ENCODE data around the gene COL6A5.
"Not testable (repeated sequence)": the region's sequence is repeated elsewhere in the genome, so short reads cannot be mapped to it uniquely, and the experiment has no call there.

COL6A5 gene

DNA sequence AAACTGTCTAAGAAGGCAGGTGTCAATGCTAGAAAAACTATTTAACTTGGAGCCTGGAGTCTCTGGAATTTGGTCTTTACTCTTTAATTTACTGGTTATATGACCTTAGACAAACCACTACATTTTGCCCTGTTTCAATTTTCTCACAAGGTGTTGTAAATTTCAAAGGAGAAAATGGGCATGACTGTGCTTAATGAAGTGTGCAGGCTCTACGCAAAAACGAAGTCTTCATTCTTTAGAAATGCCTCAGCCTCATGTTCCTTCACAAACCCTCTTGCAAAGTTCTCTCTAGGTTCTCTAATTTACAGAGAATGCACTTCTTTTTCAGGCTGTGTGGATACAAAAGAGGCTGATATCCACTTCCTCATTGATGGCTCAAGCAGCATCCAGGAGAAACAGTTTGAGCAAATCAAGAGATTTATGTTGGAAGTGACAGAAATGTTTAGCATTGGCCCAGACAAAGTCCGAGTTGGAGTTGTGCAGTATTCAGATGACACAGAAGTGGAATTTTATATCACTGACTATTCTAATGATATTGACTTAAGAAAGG, 39.1 kb downstream of the COL6A5 start:
- no peak for DNase-seq (ENCODE audit: low read depth in 2 of 2)

DNA sequence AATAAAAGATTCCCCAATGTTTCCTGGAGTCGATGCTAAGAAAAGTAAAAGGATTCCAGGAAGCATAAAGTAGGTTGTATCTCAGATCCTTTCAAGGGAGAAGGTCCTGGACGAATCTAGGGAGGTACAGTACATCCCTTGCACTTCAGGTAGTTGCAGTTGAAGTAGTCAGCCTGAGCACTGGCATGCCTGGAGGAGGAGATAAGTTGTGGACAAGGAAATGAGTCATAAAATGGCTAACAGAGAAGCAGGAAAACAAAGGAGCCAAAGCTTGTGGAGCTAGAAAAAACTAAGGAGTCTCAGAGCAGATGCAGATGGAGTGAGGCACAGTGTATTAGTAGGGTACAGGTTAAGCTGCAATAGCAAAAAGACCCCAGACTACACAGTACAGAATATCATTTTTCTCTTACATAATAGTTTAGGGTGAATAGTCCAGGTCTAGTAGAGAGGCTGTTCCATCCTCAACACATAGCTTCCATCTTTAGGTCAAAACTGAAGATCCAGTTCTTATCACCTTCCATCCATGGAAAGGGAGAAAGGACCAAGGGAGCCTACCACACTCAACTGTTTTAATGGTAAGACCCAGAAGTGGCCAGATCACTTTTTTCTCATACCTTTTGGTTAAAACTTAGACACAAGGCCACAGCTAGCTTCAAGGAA, 41.3 kb downstream of the COL6A5 start:
- no peak for DNase-seq (ENCODE audit: low read depth in 2 of 2)

DNA sequence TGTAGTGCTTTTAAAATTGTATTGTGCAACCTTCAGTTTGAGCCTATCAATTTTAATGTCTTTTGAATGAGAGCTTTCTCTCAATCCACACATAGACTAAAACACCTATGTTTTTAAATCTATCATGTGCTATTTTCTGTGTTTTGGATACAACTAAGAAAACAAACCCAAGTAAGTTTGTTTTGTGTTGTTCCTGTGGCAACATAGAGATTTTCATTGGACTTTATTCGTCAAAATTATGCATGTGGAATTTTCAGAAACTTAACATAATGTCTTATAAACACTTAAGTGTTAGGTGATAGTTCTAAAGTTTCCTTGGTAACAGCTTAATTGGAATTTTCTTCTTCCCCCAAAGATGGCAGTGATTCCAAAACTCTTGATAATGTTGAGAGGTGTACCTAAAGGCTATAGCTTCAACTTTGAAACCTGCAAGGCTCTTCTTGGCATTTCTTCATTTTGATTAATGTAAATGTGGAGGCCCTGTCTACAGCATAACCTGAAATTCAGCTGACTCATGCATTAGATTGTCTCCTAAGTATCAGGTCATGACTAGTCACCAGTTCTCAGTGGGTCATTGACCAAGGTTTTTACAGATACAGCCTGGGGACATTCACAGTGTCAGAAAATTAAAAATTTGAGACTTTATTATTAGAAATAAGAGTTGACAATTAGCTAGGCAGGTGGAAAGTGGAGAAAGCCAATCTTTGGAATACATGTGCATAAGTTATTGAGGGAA, 44.4 kb downstream of the COL6A5 start:
- DNase-seq (ENCODE audit: low read depth in 2 of 2): no peak

DNA sequence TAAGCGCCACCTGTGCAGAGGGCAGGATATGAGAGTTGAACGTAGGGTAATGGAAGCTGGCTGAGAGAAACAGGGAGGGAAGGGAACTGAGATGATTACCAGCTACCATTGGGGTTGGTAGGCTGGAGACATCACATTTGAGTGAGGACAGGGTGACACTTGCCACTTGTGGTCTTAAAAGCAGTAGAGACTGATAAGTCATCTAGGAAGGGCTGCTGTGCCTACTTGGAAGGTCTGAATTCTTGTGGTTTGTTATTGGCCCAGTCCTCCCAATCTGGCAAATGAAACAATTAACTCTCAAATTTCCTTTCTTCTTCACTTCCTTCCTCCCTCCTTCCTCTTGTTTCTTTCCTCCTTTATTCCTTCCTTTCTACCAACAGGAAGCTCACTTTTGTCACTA, 46.8 kb downstream of the COL6A5 start:
- no peak for DNase-seq (ENCODE audit: low read depth in 2 of 2)

GRCh38 chr3:130393594-130393993, 48.1 kb downstream of the COL6A5 start:
- no peak for DNase-seq (ENCODE audit: low read depth in 2 of 2)

- DNase-seq (ENCODE audit: low read depth in 2 of 2): no peak
Observed at GRCh38 chr3:130395331-130395730, 49.9 kb downstream of the COL6A5 start.

GRCh38 chr3:130395916-130396315, 50.4 kb downstream of the COL6A5 start:
- no peak for DNase-seq (ENCODE audit: low read depth in 2 of 2)

DNA sequence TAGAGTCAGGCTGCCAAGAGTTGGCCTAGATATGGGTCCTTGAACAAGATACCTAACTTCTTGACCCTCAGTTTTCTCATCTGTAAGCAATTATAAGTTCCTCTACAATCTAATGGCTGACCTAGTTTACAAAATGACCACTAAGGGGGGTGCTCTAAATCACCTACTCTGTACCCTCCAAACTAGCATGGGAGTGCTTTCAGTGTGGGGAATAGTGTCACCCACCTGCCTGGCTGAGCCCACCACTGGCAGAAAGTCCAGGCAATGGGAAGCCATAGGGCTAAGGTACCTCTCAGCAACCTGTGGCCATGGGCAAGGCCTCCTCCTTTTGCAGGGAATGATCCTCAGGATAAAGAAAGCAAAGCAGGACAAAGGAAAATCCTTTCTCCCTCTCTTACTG, 58.9 kb downstream of the COL6A5 start:
- DNase-seq (ENCODE audit: low read depth in 2 of 2): no peak

- no peak for DNase-seq (ENCODE audit: low read depth in 2 of 2)
Observed at GRCh38 chr3:130405956-130406355, 60.5 kb downstream of the COL6A5 start.

DNA sequence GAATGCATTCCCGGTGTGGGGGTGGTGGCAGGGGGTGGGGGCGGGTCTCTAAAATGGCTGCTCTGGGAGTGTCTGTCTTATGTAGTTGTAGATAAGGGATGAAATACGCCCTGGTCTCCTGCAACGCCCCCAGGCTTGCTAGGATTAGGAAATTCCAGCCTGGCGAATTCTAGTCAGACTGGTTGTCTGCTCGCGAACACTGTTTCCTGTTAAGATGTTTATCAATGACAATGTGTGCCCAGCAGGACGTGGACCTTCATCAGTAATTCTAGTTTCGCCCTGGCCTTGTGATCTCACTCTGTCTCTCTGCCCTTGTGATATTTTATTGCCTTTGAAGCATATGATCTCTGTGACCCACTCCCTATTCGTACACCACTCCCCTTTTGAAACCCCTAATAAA, 62.8 kb downstream of the COL6A5 start:
- not testable (repeated sequence) for DNase-seq (ENCODE audit: low read depth in 2 of 2)

DNA sequence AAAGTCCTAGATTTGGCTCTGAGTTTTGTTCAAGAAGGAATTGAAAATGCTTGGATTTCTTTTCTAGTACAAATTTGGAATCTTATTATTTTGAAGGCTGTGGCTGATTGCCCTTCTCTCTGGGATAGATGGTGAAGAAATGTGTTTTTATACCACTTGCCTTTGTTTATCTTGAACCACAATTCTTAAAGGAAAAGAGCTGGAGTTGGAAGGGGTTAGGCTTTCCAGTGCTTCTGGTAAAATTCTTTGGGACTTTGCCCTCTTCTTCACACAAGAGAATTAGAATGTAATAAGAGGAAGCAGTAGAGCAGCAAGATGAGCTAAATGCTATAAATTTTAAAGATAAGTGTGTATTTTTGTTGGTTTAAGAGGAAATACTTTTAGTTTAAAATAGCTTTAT, 65.8 kb downstream of the COL6A5 start:
- DNase-seq (ENCODE audit: low read depth in 2 of 2): no peak

GRCh38 chr3:130412991-130413560, 67.6 kb downstream of the COL6A5 start:
- no peak for DNase-seq (ENCODE audit: low read depth in 2 of 2)

DNA sequence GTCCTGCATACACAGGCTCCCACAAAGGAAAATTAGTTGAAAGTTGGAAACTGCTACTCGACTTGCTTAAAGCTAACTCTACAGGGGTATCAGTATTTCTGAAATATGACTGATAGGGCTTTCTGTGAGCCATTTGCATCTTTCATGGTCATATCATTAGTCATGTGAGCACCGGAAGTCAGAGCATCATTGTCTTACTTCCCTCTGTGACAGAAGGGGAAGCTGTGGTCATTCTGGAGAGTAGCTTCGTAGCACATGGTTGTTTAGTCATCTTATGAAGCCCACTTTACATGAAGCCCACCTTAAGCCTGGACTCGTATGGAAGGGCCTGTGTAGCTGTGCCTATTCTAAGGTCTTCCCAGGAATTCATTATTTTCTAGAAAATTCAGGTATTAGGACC, 69.0 kb downstream of the COL6A5 start:
- DNase-seq (ENCODE audit: low read depth in 2 of 2): no peak

DNA sequence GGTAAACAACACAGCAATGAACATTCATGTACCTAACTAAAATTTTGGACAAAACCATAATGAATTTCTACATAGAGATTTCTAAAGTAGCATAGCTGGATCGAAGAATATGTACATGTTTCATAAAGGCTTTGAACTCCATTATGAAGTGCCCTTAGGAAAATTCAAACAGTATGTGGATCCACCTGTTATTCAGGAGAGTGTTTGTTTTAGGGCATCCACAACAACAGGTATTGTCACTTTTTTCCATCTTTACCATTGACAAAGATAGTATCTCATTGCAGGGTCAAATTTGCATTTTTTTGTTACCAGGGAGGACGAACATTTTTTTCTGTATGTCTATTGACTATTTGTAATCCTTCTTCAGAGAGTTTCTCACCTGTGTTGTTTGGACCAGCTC, 75.0 kb downstream of the COL6A5 start:
- DNase-seq (ENCODE audit: low read depth in 2 of 2): no peak

- no peak for DNase-seq (ENCODE audit: low read depth in 2 of 2)
Observed at GRCh38 chr3:130423064-130423463, 77.6 kb downstream of the COL6A5 start.

DNA sequence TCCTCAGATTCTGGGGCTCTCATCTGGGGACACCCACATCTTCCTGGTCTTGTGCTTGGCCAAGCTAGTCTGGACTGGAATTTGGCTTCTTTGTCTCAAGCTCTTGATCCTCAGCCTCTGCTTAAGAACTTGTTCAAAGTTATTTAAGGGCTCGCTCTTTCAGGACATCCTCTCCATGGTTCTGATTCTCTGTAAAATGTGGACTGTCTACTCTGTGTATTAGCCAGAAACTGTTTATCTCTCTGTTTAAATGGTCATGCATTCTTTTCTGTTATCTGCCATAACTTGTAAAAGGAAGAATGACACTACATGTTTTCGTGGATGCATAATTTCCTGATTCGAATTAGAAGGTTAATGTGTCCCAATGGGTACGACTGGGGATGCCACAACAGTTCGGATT, 79.4 kb downstream of the COL6A5 start:
- no peak for DNase-seq (ENCODE audit: low read depth in 2 of 2)

DNA sequence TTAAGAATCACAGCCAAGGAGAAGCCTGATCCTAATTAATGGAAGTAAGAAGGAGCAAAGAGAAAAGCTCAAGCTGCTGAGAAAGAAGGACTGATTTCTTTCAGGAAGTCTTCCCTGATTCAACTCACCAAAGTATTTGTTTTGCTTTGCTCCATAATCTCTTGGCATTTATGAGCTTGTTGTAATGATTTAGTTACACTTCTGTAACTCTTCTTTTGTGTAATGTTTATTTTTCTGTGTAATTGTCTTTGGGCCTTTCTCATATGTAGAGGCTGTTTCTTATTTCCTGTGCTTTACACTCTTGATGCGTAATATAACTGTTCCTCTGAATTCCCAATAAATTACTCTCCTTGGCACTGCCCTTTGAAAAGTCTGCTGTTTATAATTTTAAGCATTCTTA, 80.0 kb downstream of the COL6A5 start:
- DNase-seq (ENCODE audit: low read depth in 2 of 2): no peak

DNA sequence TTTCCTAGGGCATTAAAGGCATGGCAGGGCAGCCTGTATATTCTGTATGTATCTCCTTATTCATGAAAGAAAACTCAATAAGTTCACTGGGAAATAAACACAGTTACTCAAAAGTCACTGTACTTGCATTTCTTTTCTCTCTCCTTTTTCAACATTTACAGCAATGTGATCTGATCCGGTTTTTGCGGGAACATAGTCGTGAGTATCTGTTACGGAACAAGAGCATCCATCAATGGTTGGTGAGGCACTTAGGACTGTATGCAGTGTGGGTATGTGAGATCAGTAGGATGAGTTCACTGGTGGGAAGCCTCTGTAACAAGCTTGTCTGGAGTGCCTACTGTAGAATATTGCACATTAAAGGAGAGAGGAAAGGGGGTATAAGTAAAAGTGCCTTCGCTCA, 80.7 kb downstream of the COL6A5 start:
- DNase-seq (ENCODE audit: low read depth in 2 of 2): no peak

DNA sequence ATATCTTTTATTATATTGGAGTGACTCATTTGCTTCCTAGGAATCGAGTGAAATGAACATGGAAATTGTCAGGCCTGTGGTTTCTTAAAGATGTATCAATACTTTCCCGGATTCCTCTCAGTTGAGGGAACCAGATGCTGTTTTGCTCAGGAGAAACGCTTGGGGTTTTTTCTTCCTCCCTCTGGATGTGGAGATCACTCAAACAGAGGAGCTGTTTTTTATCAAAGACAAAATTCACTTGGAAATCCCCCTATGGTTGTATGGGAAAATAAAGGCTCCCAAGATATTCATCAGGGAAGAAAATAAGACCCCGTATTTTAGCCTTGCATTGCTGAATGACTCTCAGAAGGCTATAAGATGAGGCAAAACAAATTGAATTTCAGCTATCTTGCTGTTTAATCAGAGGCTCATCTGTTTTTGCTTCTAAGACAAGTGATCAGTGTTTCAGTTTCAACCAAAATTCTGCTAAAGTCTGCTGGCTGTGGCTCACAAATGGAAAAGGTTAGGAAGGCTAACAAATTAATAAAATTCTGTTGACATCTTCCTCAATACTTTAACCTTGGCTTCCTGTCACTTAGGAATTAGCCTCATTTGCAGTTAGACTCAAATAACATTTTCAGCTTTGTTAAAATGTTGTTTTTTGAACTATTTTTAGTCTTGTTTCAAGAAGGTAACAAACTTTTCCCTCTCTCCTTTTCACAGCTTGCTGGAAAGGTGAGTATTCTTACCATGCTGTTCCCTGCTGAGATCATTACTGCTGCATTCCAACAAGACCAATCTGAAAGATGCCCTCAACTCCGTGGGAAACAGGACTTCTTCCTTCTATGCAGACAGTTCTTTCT, 83.6 kb downstream of the COL6A5 start:
- DNase-seq (ENCODE audit: low read depth in 2 of 2): no peak

- DNase-seq (ENCODE audit: low read depth in 2 of 2): no peak
Observed at GRCh38 chr3:130429713-130430023, 84.2 kb downstream of the COL6A5 start.

- no peak for DNase-seq (ENCODE audit: low read depth in 2 of 2)
Observed at GRCh38 chr3:130430266-130430665, 84.8 kb downstream of the COL6A5 start.

DNA sequence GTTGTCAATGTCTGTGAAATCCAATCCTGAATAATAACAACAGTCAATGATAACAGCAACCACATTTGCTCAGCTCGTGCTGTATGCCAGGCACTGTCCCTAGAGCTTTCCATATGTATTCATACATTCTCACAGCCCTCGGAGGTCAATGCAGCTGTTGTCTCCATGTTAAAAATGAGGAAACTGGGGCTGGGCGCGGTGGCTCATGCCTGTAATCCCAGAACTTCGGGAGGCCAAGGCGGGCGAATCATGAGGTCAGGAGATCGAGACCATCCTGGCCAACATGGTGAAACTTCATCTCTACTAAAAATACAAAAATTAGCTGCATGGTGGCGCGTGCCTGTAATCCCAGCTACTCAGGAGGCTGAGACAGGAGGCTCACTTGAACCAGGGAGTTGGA, 86.6 kb downstream of the COL6A5 start:
- not testable (repeated sequence) for DNase-seq (ENCODE audit: low read depth in 2 of 2)

All from stimulated activated CD4-positive, alpha-beta T cell treated with anti-CD3 and anti-CD28 coated beads, Interleukin-1b, Interleukin-23, amount 100 ng/mL, for 4 hours (primary cell).